ENCODE data around the gene C2orf68. TPM values are rescaled to one million over a fixed set of nuclear protein-coding genes. Genes with fewer than 3 reads are reported as not detected.
"Not testable (repeated sequence)": the region's sequence is repeated elsewhere in the genome, so short reads cannot be mapped to it uniquely, and the experiment has no call there.

The C2orf68 gene
- total RNA-seq, 2 experiments from 2014 or later, result 36.3 to 39.1 TPM

DNA sequence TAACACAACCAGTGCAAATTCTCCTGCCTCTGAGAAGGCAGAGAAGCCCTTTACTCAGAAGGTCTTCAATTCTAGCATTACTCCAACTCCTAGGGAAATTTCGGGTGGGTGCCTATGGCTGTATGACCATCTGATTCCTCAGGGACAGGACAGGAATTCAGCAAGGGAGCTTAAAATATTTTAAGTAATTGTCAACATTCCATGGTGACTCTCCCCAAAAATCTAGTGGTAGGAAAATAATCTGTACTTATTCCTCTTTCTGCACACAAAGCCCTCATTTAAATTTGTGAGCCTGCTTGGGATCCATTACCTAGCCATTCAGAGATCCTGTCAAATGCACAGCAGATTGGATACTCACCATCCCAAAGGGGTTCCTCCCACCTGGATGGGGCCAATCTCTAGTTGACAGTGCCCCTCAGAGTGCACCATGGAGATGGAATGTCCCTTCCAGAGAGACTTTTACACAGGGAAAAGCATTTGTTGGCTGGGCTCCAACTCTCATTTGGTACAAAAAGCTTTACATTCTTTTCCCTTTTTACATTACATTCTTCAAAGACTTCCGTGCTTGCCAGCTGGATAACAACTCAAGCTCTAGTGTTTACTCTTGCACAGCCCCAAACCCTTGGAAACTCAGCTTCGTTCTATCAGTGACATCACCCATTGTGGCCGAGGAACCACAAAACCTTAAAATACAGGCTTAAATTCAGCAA, 6.3 kb downstream of the C2orf68 start:
- Mint-ChIP-seq H3K4me1 (ENCODE audit: low read depth) (peaks cover 41% of the 10 kb centered on the region), H3K27ac (no peak overlapping the region), H3K4me3 (no peak overlapping the region), H3K36me3 (peaks cover 16% of the 10 kb centered on the region), H3K27me3 (no peaks in the 10 kb centered on the region), H3K9me3 (no peaks in the 10 kb centered on the region)
- CTCF ChIA-PET, result interaction anchor here (0.6 to 1.8 kb wide), 4 partner anchors 11 to 54 kb away, joined by 3 to 9 read pairs (median 4); partner anchors contain the start of gene RNF181
- intact Hi-C loops (cut with micrococcal nuclease), result no loop called here
- no peak for DNase-seq
- POLR2A ChIA-PET, result interaction anchor here (0.9 to 2.7 kb wide), 3 partner anchors 10 to 29 kb away, joined by 3 to 14 read pairs (median 4); partner anchors contain the start of gene RNF181

DNA sequence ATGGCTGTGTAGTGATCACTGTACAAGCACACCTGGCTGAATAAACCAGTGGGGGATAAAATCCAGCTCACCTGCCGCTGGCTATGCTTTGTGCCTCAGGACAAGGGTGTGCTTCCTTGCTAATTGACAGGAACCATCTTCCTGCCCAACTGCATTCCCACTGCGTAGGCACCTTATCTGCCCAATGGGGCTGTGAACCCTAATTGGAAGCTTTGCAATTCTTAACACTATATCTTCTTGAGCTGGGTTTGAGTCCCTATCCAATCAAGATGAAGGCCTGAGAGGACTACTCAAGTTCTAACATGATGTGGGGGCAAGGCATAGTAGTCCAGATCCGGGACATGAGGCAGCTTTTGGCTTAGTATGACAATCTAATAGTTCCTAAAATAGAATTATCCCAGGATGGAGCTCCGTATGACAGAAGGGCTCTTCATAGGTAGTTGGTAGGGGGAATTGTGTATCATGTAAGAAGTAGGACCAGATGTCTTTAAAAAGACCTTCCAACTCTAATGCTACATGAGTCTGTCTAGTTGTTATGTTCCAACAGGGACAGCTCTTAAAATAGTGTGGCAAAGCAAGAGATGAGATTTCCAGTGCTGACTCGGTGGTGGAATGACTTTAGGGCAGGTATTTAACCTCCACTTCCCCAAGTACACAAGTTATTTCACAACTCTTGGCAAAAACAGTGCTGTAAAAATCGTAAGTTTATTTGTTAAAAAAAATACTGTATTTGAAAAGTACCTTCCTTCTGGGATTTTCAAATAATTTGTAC, 7.1 kb downstream of the C2orf68 start:
- H3K36me3 Mint-ChIP-seq, result peaks cover 12% of the 10 kb centered on the region
- H3K4me1 Mint-ChIP-seq (ENCODE audit: low read depth), result peaks cover 35% of the 10 kb centered on the region
- ChIA-PET POLR2A (interaction anchor here (0.9 to 2.7 kb wide), 4 partner anchors 10 to 30 kb away, joined by 3 to 14 read pairs (median 4); partner anchors contain the start of genes RNF181 and USP39), CTCF (interaction anchor here (0.6 to 1.2 kb wide), 2 partner anchors 33 to 53 kb away, joined by 3 to 9 read pairs; no protein-coding TSS in a partner anchor)
- no peak for DNase-seq
- H3K27ac Mint-ChIP-seq, result no peak overlapping the region
- no peaks in the 10 kb centered on the region for H3K27me3 Mint-ChIP-seq
- H3K9me3 Mint-ChIP-seq, result no peaks in the 10 kb centered on the region
- H3K4me3 Mint-ChIP-seq, result no peak overlapping the region
- intact Hi-C loops (cut with micrococcal nuclease), result no loop called here

DNA sequence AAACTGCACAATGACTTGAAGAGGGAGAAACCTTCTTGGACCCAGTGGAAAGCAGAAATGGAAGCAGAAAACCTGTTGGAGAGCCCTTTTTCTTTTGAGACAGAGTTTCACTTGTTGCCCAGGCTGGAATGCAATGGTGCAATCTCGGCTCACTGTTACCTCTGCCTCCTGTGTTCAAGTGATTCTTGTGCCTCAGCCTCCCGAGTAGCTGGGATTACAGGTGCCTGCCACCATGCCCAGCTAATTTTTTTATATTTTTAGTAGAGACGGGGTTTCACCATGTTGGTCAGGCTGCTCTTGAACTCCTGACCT, 7.8 kb downstream of the C2orf68 start:
- H3K27me3 Mint-ChIP-seq; H3K4me3 Mint-ChIP-seq; DNase-seq; H3K27ac Mint-ChIP-seq; H3K9me3 Mint-ChIP-seq; intact Hi-C loops (cut with micrococcal nuclease): not testable (repeated sequence)
- Mint-ChIP-seq H3K36me3 (peaks cover 10% of the 10 kb centered on the region), H3K4me1 (ENCODE audit: low read depth) (peaks cover 33% of the 10 kb centered on the region)
- ChIA-PET POLR2A (interaction anchor here (1.0 to 2.7 kb wide), 4 partner anchors 8 to 13 kb away, joined by 4 to 14 read pairs (median 5); partner anchors contain the start of genes C2orf68, RNF181 and USP39), CTCF (interaction anchor here (1.2 kb wide), 1 partner anchor 33 kb away, joined by 9 read pairs; no protein-coding TSS in a partner anchor)

GRCh38 chr2:85602476-85603234, 9.2 kb downstream of the C2orf68 start, which contains the start of gene TMEM150A:
TMEM150A (minus strand) TSS chr2:85602698; CDS start chr2:85601948, 750 bp downstream.
- Mint-ChIP-seq H3K27ac (peak within 1 kb of the TSS; percentile 67), H3K4me3 (peak within 1 kb of the TSS; percentile 80), H3K36me3 (peaks cover under 1% of the 10 kb centered on the region), H3K9me3 (no peaks in the 10 kb centered on the region), H3K27me3 (no peaks in the 10 kb centered on the region), H3K4me1 (ENCODE audit: low read depth) (peaks cover 27% of the 10 kb centered on the region)
- DNase-seq, result peak; percentile 92
- intact Hi-C loops (cut with micrococcal nuclease), result loop anchor here (1.0 to 2.0 kb wide), 2 partner anchors 10 to 14 kb away; partner anchors contain the start of genes C2orf68 and USP39
- ChIA-PET POLR2A (interaction anchor here (1.2 to 1.8 kb wide), 3 partner anchors 9 to 247 kb away, joined by 3 to 6 read pairs (median 4); partner anchors contain the start of gene C2orf68), CTCF (interaction anchor here (0.7 to 1.6 kb wide), 3 partner anchors 9 to 51 kb away, joined by 3 to 6 read pairs (median 5); partner anchors contain the start of gene C2orf68)

DNA sequence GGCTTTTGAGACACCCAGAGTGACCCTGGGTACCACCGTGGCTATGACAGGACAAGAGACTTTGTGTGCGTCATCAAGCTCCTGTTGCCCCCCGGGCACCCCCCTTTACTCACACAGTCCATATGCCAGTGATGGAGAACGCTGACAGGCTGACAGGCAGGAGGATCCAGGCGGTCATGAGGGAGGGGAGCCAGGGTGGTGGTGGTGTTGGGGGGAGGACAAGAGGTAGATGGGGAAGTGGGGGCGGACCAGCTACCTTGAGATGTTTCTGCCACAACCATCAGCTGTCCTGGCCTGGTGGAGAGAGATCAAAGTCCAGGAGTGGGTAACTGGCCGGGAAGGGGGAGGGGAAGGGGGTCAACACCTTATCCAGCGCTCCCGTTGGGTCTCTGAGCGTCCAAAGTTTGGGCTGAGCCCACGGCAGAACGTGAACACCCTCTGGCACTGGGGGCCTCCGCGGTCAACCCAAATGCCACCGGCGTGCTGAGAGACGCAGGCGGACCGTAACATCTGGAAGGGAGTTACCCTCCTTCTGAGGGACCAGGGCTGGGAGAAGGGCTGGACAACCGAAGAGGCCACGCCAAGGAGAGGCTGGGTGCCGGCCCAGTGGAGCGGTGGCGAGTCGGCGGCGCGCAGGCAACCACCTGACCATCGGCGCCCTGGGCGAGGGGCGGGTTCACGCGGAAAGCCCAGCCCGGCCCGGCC, 9.9 kb downstream of the C2orf68 start:
- intact Hi-C loops (cut with micrococcal nuclease), result loop anchor here (2.0 kb wide), 2 partner anchors 15 to 17 kb away; partner anchors contain the start of genes USP39 and VAMP5
- ChIA-PET CTCF (interaction anchor here (1.6 kb wide), 1 partner anchor 10 kb away, joined by 5 read pairs; the partner anchor contains the start of gene C2orf68), POLR2A (interaction anchor here (1.8 kb wide), 1 partner anchor 56 kb away, joined by 4 read pairs; no protein-coding TSS in a partner anchor)
- Mint-ChIP-seq H3K27me3 (no peaks in the 10 kb centered on the region), H3K27ac (peak overlapping the region; percentile 59), H3K36me3 (peaks cover 2% of the 10 kb centered on the region), H3K9me3 (no peaks in the 10 kb centered on the region), H3K4me3 (peak overlapping the region; percentile 69), H3K4me1 (ENCODE audit: low read depth) (peaks cover 30% of the 10 kb centered on the region)
- DNase-seq, result no peak

DNA sequence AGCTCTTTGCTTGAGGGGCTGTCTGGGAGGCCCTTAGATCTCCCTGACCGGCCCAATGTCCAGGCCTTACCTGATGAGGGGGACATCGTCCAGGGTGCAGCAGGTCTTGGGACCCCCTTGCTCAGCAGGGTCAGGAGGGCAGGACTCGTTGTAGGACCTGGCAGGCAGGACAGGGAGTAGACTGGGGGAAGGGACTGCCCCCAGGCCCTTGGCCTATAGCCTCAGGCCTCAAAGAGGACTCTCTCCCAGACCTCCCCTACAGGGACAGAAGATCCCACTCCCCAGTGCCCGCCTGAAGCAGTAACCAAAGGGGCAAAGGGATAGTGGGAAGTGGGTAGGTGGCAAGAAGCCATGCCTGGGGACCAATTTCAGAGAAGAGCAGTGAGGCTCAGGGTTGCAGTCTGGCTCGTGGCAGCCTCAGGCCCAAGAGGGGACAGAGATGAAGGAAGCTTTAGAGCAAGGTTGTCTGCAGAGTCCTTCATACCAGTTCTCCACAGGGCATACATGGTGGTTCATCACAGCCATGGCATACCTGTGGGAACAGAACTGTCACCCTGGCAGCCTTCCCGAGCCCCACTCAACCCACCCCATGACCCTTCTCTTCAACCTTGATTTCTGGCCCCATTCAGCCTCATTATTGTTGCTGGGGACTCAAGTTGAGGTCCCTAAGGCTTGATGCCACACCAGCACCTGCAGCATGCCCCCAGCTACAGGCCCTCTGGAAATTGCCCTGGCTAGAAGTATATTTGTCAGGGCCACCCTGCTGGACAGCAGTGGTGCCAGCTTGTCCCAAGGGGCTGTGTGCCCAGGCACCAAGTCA, 10.7 kb downstream of the C2orf68 start:
- no peaks in the 10 kb centered on the region for H3K27me3 Mint-ChIP-seq
- no peaks in the 10 kb centered on the region for H3K9me3 Mint-ChIP-seq
- peak overlapping the region; percentile 69 for H3K4me3 Mint-ChIP-seq
- H3K4me1 Mint-ChIP-seq (ENCODE audit: low read depth), result peaks cover 36% of the 10 kb centered on the region
- peak overlapping the region; percentile 59 for H3K27ac Mint-ChIP-seq
- ChIA-PET POLR2A (interaction anchor here (1.0 to 1.8 kb wide), 2 partner anchors 22 to 55 kb away, joined by 3 to 4 read pairs; no protein-coding TSS in a partner anchor), CTCF (interaction anchor here (1.0 to 1.6 kb wide), 2 partner anchors 11 to 36 kb away, joined by 3 to 5 read pairs; partner anchors contain the start of gene C2orf68)
- peaks cover 7% of the 10 kb centered on the region for H3K36me3 Mint-ChIP-seq
- no peak for DNase-seq
- intact Hi-C loops (cut with micrococcal nuclease), result loop anchor here (2.0 kb wide), 1 partner anchor 16 kb away; the partner anchor contains the start of gene VAMP5

GRCh38 chr2:85600235-85600575, 11.7 kb downstream of the C2orf68 start:
- H3K4me3 Mint-ChIP-seq, result no peak overlapping the region
- intact Hi-C loops (cut with micrococcal nuclease), result loop anchor here (2.0 kb wide), 1 partner anchor 15 kb away; the partner anchor contains the start of gene VAMP5
- H3K9me3 Mint-ChIP-seq, result no peaks in the 10 kb centered on the region
- peaks cover 10% of the 10 kb centered on the region for H3K36me3 Mint-ChIP-seq
- no peaks in the 10 kb centered on the region for H3K27me3 Mint-ChIP-seq
- H3K4me1 Mint-ChIP-seq (ENCODE audit: low read depth), result peaks cover 36% of the 10 kb centered on the region
- DNase-seq, result no peak
- ChIA-PET CTCF (interaction anchor here (0.6 to 1.0 kb wide), 3 partner anchors 34 to 48 kb away, joined by 3 to 4 read pairs (median 3); no protein-coding TSS in a partner anchor), POLR2A (interaction anchor here (1.0 kb wide), 1 partner anchor 21 kb away, joined by 3 read pairs; no protein-coding TSS in a partner anchor)
- H3K27ac Mint-ChIP-seq, result no peak overlapping the region

DNA sequence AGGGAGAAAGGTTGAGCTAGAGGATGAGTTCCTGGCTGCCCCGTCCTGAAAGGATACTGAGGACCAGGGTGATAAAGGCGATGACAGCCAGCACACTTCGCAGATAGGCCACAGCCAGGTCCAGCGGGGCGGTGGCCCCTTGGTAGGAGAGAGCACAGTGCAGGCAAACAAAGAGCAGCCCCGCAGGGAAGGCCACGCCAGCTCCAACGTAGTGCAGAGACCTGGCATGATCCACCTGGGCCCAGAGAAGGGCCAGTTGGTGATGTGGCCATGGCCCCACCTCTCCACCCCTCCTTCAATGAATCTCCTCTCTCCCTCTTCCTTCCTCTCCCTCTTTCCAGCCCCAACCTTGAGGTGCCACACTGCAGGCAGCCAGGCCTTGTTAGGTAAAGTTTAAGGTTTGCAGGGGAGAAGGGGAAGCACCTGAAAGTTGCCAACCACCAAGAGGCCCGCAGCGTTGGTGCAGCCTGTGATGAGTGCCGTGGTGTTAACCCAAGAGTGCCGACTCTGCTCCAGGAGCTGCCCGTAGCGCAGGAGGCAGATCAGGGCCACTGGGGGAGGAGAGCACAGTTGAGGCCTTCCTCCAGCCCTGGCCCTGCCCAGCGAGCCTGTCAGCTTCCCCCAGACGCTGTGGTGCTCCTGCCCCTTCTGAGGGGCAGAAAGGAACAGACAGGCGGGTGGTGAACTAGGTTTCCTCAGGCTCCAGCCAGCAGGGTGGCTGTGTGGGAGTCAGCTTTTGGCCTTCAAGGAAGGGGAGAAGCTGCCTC, 12.2 kb downstream of the C2orf68 start:
- ChIA-PET POLR2A (interaction anchor here (0.7 to 0.9 kb wide), 2 partner anchors 21 to 61 kb away, joined by 3 read pairs; partner anchors contain the start of gene MAT2A), CTCF (interaction anchor here (0.6 to 1.0 kb wide), 4 partner anchors 21 to 47 kb away, joined by 3 to 4 read pairs (median 3); no protein-coding TSS in a partner anchor)
- Mint-ChIP-seq H3K9me3 (no peaks in the 10 kb centered on the region), H3K4me3 (no peak overlapping the region), H3K4me1 (ENCODE audit: low read depth) (peaks cover 33% of the 10 kb centered on the region), H3K36me3 (peaks cover 10% of the 10 kb centered on the region), H3K27ac (peak overlapping the region; percentile 23), H3K27me3 (no peaks in the 10 kb centered on the region)
- intact Hi-C loops (cut with micrococcal nuclease), result loop anchor here (2.0 to 5.0 kb wide), 2 partner anchors 15 to 272 kb away; partner anchors contain the start of genes TGOLN2 and VAMP5
- DNase-seq, result no peak

DNA sequence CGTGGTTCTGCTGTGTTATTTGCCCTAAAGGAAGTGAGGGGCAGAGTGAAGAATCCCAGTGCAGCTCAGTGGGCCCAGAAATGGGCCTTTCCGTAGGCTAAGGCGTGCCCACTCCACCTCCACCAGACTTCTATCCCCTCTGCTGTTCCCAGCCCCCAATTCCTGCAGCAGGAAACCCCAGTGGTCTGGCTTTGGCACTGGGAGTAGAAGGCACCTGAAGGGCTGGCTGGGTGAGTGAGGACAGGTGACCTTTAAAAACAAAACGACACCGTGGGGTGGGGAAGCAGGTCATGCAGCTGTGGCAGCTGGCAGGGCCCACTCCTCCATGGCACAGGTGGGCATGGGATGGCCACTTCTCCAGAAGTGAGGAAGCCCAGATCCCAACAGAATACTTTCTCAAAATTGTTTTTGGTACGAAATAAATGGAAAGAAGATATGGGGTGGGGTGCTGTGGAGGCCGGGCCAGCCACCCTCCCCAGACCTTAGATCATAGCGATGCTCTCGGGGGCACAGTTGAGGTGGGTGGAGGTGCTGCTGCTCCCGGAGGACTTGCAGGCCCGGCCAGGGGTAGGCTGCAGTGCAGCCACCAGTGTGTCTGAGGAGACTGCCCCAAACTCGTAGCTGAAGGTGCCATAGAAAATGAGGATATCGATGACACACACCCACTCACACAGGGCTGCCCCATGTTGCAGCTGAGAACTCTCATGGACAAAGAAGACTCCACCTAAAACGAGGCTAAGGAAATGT, 13.1 kb downstream of the C2orf68 start:
- CTCF ChIA-PET, result interaction anchor here (0.6 kb wide), 1 partner anchor 21 kb away, joined by 3 read pairs; no protein-coding TSS in a partner anchor

More for the DNA sequence above, 13.1 kb downstream of the C2orf68 start:
- intact Hi-C loops (cut with micrococcal nuclease), result loop anchor here (5.0 kb wide), 1 partner anchor 271 kb away; the partner anchor contains the start of gene TGOLN2
- POLR2A ChIA-PET, result interaction anchor here (0.9 kb wide), 1 partner anchor 60 kb away, joined by 3 read pairs; the partner anchor contains the start of gene MAT2A
- no peak for DNase-seq
- Mint-ChIP-seq H3K4me1 (ENCODE audit: low read depth) (peaks cover 36% of the 10 kb centered on the region), H3K27ac (no peak overlapping the region), H3K4me3 (no peak overlapping the region), H3K9me3 (no peaks in the 10 kb centered on the region), H3K27me3 (no peaks in the 10 kb centered on the region), H3K36me3 (peaks cover 10% of the 10 kb centered on the region)

Data from activated CD4-positive, alpha-beta memory T cell treated with anti-CD3 and anti-CD28 coated beads for 36 hours (primary cell).